HG02588 (cell line): ENCODE data around the gene CNGB1.
A peak's percentile ranks its signal among the peaks of the same experiment; 100 is the strongest.
"Not testable (repeated sequence)": the region's sequence is repeated elsewhere in the genome, so short reads cannot be mapped to it uniquely, and the experiment has no call there.

Experiments used
- ATAC-seq: cut with Tn5 transposase; IDR thresholded peaks from one replicate; pipeline ENCODE4 v1.9.1; 2021; ENCODE audit warnings: mild to moderate bottlenecking, moderate library complexity; ENCODE audit not compliant: unreplicated experiment

CNGB1 gene

GRCh38 chr16:57970970-57971369 is at the start of gene CNGB1:
CNGB1 (minus strand) TSS chr16:57971128; CDS start chr16:57967286, 3,842 bp downstream.
- no peak for ATAC-seq

- no peak for ATAC-seq
Observed at GRCh38 chr16:58019866-58020538, 49.1 kb upstream of the CNGB1 start.

DNA sequence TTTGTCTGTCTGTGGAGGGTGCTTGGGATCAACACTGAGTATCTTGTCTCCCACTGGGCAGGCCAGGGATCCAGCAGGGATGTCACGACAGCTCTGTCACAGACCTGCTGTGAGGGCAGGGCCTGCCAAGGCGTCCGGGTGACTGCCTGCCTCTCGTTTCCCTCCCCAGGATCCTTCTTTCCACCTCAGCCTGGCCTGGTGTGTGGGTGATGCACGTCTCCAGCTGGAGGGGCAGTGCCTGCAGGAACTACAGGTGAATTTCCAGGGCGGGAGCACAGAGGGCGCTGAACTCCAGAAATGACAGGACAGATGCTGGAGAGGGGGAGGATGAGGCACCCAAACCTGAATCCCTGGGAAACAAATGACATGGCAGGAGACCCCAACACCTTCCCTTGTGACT is 47.9 kb upstream of the CNGB1 start:
- no peak for ATAC-seq

GRCh38 chr16:58016840-58017446 is 46.0 kb upstream of the CNGB1 start:
- no peak for ATAC-seq

- no peak for ATAC-seq
Observed at GRCh38 chr16:58013201-58013956, 42.5 kb upstream of the CNGB1 start.

- no peak for ATAC-seq
Observed at GRCh38 chr16:58012481-58012880, 41.6 kb upstream of the CNGB1 start.

DNA sequence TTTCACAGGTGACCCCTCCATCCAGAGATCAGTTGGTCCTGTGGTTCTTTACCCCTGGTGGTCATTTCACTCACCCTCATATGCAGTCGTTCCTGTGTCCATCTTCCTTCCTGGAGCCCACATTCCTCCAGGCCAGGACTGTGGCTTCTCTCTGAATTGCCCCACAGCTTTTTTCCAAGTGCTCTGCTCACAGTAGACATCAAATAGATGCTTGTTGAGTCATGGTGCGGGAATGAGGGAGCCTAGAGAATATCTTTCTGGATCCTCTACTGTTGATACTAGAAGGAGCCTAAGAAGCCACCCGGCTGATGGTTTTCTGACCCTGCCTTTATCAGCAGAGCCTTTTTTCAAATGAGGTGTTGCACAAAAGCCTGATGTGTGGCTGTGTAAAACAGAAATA is 40.7 kb upstream of the CNGB1 start:
- ATAC-seq = no peak

- ATAC-seq = no peak
Observed at GRCh38 chr16:58010886-58011285, 40.0 kb upstream of the CNGB1 start.

DNA sequence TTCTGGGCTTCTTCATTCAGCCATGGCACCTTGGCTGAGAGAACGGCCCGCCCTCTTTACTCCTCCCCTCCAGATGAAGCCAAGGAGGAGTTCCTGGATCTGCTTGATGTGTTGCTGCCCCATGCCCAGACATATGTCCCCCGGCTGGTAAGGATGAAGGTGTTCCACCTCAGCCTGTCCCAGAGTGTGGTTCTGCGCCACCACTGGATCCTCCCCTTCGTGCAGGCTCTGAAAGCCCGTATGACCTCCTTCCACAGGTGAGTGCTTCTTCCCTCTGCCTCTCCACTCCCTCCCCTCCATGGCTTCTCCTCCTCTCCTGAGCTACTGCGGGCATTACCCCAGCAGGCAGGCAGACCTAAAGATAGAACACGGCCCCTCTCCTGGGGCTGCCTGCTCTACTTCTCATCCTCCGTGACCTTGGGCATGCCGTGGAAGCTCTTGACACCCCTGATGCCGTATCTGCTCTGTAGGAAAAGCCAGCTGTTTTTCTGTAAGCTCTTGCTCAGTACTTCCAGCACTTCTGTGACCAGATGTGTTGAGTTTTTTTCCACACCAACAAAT is 39.0 kb upstream of the CNGB1 start:
- ATAC-seq = no peak

GRCh38 chr16:58004736-58005135 is 33.8 kb upstream of the CNGB1 start:
- not testable (repeated sequence) for ATAC-seq

- no peak for ATAC-seq
Observed at GRCh38 chr16:58002936-58003335, 32.0 kb upstream of the CNGB1 start.

GRCh38 chr16:58002416-58002800 is 31.5 kb upstream of the CNGB1 start:
- ATAC-seq = no peak

GRCh38 chr16:58001781-58002415 is 31.0 kb upstream of the CNGB1 start:
- ATAC-seq = no peak

DNA sequence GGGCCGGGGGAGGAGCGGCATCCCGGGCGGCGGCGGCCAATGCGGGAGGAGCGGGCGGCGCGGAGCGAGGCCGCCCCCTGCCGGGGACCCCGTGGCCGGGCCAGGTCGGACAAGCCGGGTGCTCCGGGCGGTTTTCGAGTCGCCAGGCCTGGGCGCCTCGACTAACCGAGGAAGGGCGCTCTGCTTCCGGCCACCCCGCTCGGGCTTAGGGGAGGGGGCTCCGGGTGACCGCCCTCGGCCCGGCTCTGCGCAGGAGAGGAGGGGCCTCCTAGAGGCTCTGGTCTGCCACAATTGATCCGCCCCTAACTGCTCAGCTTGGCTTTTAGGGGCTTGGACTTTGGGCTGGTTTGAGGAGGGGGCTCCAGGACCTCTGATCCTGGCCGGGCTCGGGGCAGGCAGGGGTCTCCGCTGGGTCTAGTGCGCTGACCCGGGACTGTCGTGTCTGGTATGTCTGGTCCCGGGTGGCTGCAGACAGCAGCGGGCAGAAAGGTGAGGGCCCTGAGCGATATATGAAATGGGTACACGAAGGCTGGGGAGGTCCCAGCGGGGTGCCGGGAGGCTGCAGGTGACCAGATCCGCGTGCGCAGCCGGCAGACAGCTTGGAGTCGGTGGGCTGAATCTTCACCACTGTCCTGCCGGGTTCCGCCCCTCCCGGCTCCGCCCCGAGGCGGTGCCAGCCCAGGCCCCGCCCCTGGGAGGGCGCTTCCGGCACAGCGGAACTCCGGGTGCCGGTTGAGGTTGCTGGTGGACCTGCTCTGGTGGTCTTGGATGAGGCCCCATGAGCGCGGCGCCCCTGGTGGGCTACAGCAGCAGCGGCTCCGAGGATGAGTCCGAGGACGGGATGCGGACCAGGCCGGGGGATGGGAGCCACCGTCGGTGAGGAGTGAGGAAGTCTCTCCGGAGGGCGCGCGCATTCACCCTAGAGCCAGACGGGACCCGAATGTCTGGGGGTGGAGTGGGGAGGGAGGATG is 30.1 kb upstream of the CNGB1 start, which contains the start of gene USB1:
Gene USB1 (plus strand): TSS at position 702 of the 971 bp plus-strand sequence. CDS start 77 bp downstream, at position 779.
- peak; percentile 78 for ATAC-seq

GRCh38 chr16:57999971-58000705 is 29.2 kb upstream of the CNGB1 start, which contains the start of gene ZNF319:
ZNF319 (minus strand) TSS chr16:58000672; CDS start chr16:57998265, 2,407 bp downstream.
- ATAC-seq = peak; percentile 19

DNA sequence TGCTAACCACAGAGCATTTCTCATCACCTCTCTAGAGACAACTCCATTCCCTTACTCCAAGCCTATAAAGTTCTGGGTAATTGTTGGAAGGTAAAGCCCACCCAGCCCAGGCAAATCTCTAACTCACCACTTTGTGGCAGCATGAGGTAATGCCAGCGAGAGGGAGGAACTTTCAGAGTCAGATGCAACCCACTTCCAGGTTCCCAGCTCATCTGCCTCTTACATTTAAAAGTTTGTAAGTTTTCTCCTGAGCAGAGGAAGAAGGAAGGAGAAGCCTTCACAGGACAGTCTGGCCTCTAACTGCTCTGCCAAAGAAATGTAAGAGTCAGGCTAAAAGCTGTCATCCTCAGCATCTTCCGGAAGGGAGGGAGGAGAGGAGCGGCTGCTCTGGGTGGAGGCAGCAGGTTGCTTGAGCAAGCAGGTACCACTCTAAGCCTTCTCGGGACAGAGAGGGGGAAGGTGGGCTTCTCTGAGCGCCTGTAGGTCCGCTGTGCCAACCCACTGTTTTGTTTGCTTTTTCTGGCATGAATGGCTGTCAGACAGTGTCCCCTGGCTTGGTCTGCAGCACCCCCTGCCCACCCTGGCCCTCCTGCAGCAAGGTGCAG is 28.5 kb upstream of the CNGB1 start:
- ATAC-seq = no peak

DNA sequence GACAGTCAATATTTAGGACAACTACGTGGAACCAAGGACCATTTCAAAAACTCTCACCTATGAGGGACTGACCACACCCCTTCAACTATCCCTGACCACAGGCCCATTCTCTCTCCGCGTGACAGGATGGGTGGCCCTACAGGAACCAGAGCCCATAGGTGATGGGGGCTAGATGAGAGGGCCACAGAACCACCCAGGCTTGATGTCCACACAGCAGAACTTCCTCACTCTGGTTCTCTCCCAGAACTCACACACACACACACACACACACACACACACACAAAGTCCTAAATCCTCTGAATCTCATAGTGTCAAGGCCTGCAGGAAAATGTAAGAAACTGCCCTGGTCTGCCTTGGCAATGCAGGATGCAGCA is 28.1 kb upstream of the CNGB1 start:
- ATAC-seq = no peak

GRCh38 chr16:57998486-57998885 is 27.6 kb upstream of the CNGB1 start:
- no peak for ATAC-seq
